LNCAP (cell line): Measurements from ENCODE around the gene SLC28A3.

Experiments used
- CTCF ChIP-seq: fragments of 450-650 bp; IDR thresholded peaks from 2 replicates; pipeline ENCODE4 v1.5.1; 2017; ENCODE audit warnings: mild to moderate bottlenecking

The SLC28A3 gene

GRCh38 chr9:84381508-84381907, 41.0 kb upstream of the SLC28A3 start:
- no peak for TF ChIP-seq CTCF

- no peak for TF ChIP-seq CTCF
Observed at GRCh38 chr9:84379740-84380139, 39.2 kb upstream of the SLC28A3 start.

- no peak for TF ChIP-seq CTCF
Observed at GRCh38 chr9:84375954-84376353, 35.4 kb upstream of the SLC28A3 start.

- no peak for TF ChIP-seq CTCF
Observed at GRCh38 chr9:84374516-84374915, 34.0 kb upstream of the SLC28A3 start.

GRCh38 chr9:84374013-84374412, 33.5 kb upstream of the SLC28A3 start:
- TF ChIP-seq CTCF = no peak

GRCh38 chr9:84371737-84372136, 31.2 kb upstream of the SLC28A3 start:
- no peak for TF ChIP-seq CTCF

GRCh38 chr9:84368601-84369000, 28.0 kb upstream of the SLC28A3 start:
- no peak for TF ChIP-seq CTCF

- TF ChIP-seq CTCF = no peak
Observed at GRCh38 chr9:84366683-84367082, 26.1 kb upstream of the SLC28A3 start.
